ENCODE data around the gene BIRC5.

GRCh38 chr17:78226759-78227454 lies 12.9 kb downstream of the BIRC5 start:
- no peak for TF ChIP-seq TCF7L2 (IDR thresholded peaks at IDR 0.05; ENCODE audit: low read depth, low read length)
- TF ChIP-seq CTCF (IDR thresholded peaks at IDR 0.05): no peak
- no peak for TF ChIP-seq POLR2AphosphoS5 (IDR thresholded peaks at IDR 0.05; ENCODE audit: low read depth, low read length)
- TF ChIP-seq REST (IDR thresholded peaks at IDR 0.05; ENCODE audit: insufficient read depth in 1 of 2, low read depth in 2 of 2, low read length in 1 of 2): no peak
